Type B pancreatic cell (in vitro differentiated cells): Measurements from ENCODE around the gene DENND4C. TPM values are rescaled to one million over a fixed set of nuclear protein-coding genes. Genes with fewer than 3 reads are reported as not detected.

Source experiments
- DNase-seq: peaks from one replicate; pipeline ENCODE4 v3.0.0; 2021; ENCODE audit warnings: mixed read lengths; ENCODE audit not compliant: unreplicated experiment; ENCODE audit errors: extremely low spot score
- H3K27ac Mint-ChIP-seq: 2 replicates; pipeline ENCODE4 v1.8.0; 2021; ENCODE audit warnings: mild to moderate bottlenecking, mixed read lengths
- H3K27me3 Mint-ChIP-seq: 2 replicates; pipeline ENCODE4 v1.8.0; 2021; ENCODE audit warnings: mixed read lengths
- H3K36me3 Mint-ChIP-seq: 2 replicates; pipeline ENCODE4 v1.8.0; 2021; ENCODE audit warnings: mixed read lengths
- H3K4me1 Mint-ChIP-seq: one replicate; pipeline ENCODE4 v1.8.0; 2021; ENCODE audit warnings: mixed read lengths; ENCODE audit not compliant: unreplicated experiment
- H3K4me3 Mint-ChIP-seq: 2 replicates; pipeline ENCODE4 v1.8.0; 2021; ENCODE audit warnings: mild to moderate bottlenecking, mixed read lengths
- H3K9me3 Mint-ChIP-seq: 2 replicates; pipeline ENCODE4 v1.8.0; 2021; ENCODE audit warnings: mixed read lengths
- total RNA-seq: library from RNA; stranded (reverse); gene quantifications from 2 replicates; pipeline ENCODE4 v1.2.1, GENCODE V29; 2021; ENCODE audit warnings: low replicate concordance
- TF ChIP-seq, protein P1 (sequence below): fragments of 200-600 bp; sonication (generic); conservative IDR thresholded peaks from 2 replicates; pipeline ENCODE4 v1.5.0; 2021; ENCODE audit warnings: antibody characterized with exemption, mild to moderate bottlenecking

The DENND4C gene
- total RNA-seq, 1 donor from 2014 or later: 36.6 TPM

DNA sequence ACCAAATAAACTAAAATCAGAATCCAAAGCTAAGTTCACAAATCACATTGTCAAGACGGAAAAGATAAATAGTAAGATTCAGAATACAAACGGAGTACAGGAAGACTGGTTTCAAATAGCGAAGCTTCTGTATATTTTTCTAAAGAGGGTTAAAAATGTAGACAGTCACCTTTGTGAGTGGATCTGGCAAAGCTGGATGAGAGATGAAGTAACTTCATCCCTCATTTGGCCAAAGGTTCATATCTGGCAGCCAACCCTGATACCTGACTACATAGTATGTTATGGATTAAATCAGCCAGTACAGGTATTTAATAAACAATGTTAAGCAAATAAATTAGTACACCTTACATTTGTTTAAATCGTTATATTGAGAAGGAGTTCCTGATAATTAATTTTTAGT is 21.3 kb upstream of the DENND4C start:
- TF ChIP-seq, protein P1, sequence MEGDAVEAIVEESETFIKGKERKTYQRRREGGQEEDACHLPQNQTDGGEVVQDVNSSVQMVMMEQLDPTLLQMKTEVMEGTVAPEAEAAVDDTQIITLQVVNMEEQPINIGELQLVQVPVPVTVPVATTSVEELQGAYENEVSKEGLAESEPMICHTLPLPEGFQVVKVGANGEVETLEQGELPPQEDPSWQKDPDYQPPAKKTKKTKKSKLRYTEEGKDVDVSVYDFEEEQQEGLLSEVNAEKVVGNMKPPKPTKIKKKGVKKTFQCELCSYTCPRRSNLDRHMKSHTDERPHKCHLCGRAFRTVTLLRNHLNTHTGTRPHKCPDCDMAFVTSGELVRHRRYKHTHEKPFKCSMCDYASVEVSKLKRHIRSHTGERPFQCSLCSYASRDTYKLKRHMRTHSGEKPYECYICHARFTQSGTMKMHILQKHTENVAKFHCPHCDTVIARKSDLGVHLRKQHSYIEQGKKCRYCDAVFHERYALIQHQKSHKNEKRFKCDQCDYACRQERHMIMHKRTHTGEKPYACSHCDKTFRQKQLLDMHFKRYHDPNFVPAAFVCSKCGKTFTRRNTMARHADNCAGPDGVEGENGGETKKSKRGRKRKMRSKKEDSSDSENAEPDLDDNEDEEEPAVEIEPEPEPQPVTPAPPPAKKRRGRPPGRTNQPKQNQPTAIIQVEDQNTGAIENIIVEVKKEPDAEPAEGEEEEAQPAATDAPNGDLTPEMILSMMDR: no peak
- Mint-ChIP-seq H3K4me1 (peaks cover 5% of the 10 kb centered on the region), H3K9me3 (no peaks in the 10 kb centered on the region), H3K36me3 (no peaks in the 10 kb centered on the region), H3K27me3 (no peaks in the 10 kb centered on the region), H3K4me3 (peak overlapping the region; percentile 40), H3K27ac (peak overlapping the region; percentile 79)
- DNase-seq: no peak

DNA sequence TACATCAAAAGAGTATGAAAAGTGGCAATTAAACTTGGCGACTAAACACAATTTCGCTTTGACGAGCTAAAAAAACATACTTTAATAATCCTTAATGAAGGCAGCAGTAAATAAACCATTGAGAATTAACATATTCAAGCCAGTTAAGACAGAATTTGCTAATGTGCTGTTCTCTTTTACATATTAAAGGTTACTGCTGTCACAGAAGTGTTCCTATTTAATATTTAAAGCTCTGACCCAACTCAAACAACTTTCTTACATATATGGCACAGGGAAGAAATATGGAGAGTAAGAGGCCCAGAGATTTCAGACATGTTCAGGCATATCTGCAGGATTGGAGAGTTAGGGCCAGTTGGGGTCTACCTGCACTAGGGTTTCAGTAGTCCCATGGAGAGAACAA is 16.7 kb upstream of the DENND4C start:
- Mint-ChIP-seq H3K9me3 (no peaks in the 10 kb centered on the region), H3K27ac (no peak overlapping the region), H3K4me1 (peaks cover 4% of the 10 kb centered on the region), H3K4me3 (no peak overlapping the region), H3K36me3 (no peaks in the 10 kb centered on the region), H3K27me3 (no peaks in the 10 kb centered on the region)
- TF ChIP-seq, protein P1: no peak
- no peak for DNase-seq

DNA sequence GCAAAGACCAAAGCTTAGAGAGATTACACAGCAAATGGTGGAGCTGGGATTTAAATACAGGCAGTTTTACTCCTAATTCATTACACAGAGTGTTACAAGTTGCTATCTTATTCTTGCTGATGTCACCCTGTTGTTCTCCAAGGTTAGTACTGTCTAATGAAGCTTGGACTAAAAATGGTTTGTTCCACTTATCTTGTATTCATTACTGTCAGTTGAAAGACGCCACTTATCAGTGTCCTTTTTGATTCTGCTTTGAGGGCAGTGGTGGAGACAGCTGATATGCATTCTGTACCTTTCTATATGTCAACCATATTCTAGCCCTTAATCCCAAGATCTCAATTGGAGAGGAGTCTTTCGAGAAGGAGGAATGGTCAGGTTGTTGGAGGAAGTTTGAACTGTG is 14.0 kb upstream of the DENND4C start:
- Mint-ChIP-seq H3K27ac (no peak overlapping the region), H3K27me3 (no peaks in the 10 kb centered on the region), H3K9me3 (no peaks in the 10 kb centered on the region)

DNA sequence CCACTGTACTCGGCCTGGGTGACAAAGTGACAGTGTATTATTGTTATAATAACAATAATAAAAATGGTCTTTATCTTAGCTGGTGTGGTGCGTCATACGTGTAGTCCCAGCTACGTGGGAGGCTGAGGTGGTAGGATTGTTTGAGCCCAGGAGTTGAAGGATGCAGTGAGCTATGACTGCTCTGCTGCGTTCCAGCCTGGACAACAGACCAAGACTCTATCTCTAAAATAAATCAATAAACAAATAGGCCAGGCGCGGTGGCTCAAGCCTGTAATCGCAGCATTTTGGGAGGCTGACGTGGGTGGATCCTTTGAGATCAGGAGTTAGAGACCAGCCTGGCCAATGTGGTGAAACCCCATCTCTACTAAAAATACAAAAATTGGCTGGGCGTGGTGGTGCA is 9.2 kb upstream of the DENND4C start:
- no peaks in the 10 kb centered on the region for H3K27me3 Mint-ChIP-seq
- TF ChIP-seq, protein P1: no peak
- DNase-seq: no peak
- no peaks in the 10 kb centered on the region for H3K4me1 Mint-ChIP-seq
- no peaks in the 10 kb centered on the region for H3K36me3 Mint-ChIP-seq
- H3K9me3 Mint-ChIP-seq: peaks cover 3% of the 10 kb centered on the region
- H3K4me3 Mint-ChIP-seq: no peak overlapping the region
- H3K27ac Mint-ChIP-seq: no peak overlapping the region

More for the DNA sequence above, 14.0 kb upstream of the DENND4C start:
- Mint-ChIP-seq H3K4me3 (no peak overlapping the region), H3K36me3 (no peaks in the 10 kb centered on the region), H3K4me1 (no peaks in the 10 kb centered on the region)
- DNase-seq: no peak
- TF ChIP-seq, protein P1: no peak

DNA sequence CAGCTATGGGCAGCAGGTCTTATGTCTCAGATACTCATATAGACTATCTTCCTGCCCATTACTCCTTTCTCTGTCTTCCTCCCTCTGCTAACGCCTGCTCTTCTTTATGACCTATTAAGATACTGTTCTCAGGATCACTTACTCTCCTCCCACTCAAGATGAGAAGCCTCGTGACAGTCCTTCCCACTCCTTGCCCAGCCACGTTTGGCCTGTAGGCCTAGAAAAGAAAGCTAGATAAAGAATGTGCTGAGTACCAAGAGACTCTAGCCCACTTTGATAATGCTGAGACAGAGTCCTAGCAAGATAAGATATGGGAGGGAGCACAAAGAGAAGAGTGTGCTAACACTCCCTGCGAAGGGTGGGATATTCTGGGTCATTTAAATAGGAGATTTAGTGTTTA is 6.8 kb upstream of the DENND4C start:
- Mint-ChIP-seq H3K4me3 (no peak overlapping the region), H3K27ac (peak overlapping the region; percentile 11), H3K9me3 (peaks cover 3% of the 10 kb centered on the region), H3K27me3 (no peaks in the 10 kb centered on the region), H3K4me1 (no peaks in the 10 kb centered on the region), H3K36me3 (no peaks in the 10 kb centered on the region)
- TF ChIP-seq, protein P1: no peak
- no peak for DNase-seq

DNA sequence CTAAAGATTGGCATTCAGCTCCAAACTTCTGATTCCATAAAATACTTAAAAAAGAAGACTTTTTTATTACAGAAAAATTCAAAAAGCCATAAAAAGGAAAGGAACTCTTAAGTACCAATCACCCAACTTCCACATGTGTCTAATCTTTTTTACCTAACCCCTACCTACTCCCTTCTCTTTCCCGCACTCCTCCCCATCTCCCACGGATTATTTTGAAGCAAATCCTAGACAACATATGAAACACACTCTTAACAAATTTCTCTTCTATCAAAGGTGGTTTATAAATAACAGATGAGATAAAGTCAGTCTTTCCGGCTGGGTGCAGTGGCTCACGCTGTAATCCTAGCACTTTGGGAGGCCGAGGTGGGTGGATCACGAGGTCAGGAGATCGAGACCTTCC is 5.9 kb upstream of the DENND4C start:
- H3K36me3 Mint-ChIP-seq: no peaks in the 10 kb centered on the region
- H3K27me3 Mint-ChIP-seq: no peaks in the 10 kb centered on the region
- H3K9me3 Mint-ChIP-seq: peaks cover 3% of the 10 kb centered on the region
- peaks cover 6% of the 10 kb centered on the region for H3K4me1 Mint-ChIP-seq
- H3K4me3 Mint-ChIP-seq: no peak overlapping the region
- no peak overlapping the region for H3K27ac Mint-ChIP-seq
- no peak for DNase-seq
- TF ChIP-seq, protein P1: no peak
